Left cardiac atrium (tissue), 2 donors: ENCODE measurements around the gene AHI1. TPM values are rescaled to one million over a fixed set of nuclear protein-coding genes. Genes with fewer than 3 reads are reported as not detected.

Source experiments
- microRNA-seq, 2 donors: library from miRNA; unstranded; fragments of <30 nt; microRNA quantifications; one replicate each; pipeline ENCODE4 v1.2.0, GENCODE V29; 2020
- total RNA-seq, 2 donors: library from RNA; stranded (reverse); fragmentation: NEBNext Ultra II Directional; extraction: Animal tissue kit (Norgen Biotek cat#: 25700); gene quantifications; one replicate each; pipeline ENCODE4 v1.2.1, GENCODE V29; 2021
- donor health status: DM: no; HTN: yes; CAD: no; lungs with severe emphysema.
- donor health status: DM: yes; HTN: yes; CAD: no.

Gene AHI1
- total RNA-seq, 2 donors from 2014 or later = 13.1 to 18.0 TPM

Small RNA genes lying within 50 kb of the gene (microRNA-seq; reads per million reads assigned to microRNA genes)
- gene MIR548A2 = 0 reads per million in 2 donors
